ENCODE results near the gene PCGF3. TPM values are rescaled to one million over a fixed set of nuclear protein-coding genes. Genes with fewer than 3 reads are reported as not detected.
"Not testable (repeated sequence)": the region's sequence is repeated elsewhere in the genome, so short reads cannot be mapped to it uniquely, and the experiment has no call there.

PCGF3 gene
- total RNA-seq, 1 donor from 2014 or later, result 24.3 TPM

DNA sequence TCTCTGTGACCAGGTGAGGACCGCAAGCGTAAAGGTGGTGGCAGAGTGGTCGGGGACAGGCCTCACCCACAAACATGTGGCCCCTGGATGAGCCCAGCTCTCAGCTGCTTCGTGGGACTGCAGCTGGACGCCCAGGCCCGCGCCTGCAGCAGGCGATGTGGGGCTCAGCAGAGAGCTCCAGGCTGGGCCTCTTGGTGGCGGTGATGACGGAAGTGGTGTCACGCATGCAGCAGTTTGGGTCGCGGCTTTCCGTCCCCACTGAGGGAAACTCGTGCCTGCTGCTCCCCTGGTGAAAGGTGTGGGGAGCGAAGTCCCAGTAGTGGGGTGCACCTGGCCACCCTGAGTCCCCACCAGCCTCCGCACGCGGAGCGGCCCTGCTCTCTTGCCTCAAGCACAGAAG, 26.9 kb downstream of the PCGF3 start:
- intact Hi-C loops (cut with DNase I), result no loop called here
- DNase-seq (ENCODE audit: low spot score), result no peak

DNA sequence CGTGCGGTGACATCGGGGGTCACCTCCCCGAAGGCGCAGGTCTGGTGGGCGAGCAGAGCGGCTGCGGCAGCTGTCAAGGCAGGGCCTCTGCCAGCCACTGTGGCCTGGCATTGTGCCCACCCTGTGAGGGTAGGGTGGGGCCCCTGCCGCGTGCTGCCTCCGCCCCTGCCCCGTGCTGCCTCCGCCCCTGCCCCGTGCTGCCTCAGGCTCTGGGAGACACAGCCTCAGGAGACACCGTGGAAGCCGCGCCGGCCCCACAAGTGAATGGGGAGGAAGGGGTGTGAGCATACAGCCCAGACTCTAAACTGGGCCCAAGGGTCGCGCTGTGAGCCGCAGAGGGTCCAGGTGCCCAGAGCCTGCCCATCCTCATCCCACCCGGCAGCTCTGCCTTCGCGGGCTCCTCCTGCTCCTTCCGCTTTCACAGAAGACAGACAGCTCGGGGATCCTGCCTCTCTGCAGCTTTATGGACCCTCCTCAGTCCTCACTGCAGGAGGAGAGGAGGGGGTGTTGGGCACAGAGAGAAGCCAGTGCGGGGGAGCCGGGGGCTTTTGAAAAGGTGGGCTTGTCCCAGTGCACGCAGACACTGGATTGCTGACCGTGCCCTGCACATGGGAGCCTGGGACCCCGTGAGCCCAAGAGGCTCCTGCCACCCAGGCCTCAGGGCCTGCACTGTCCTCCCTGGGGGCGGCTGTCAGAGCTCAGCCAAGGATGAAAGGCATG, 27.4 kb downstream of the PCGF3 start:
- DNase-seq (ENCODE audit: low spot score), result no peak
- intact Hi-C loops (cut with DNase I), result no loop called here

DNA sequence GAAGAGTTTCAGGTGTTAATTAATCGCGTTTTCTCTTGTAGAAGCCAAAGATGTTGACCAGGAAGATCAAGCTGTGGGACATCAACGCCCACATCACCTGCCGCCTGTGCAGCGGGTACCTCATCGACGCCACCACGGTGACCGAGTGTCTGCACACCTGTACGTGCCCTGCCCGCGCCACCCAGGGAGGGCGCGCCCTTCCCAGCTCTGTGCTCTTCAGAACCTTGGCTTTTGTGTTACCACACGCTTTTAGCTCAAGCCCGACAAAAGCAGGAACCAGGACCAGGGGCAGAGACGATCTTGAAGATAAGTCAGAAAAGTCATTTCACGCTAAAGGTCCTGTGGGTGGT, 28.0 kb downstream of the PCGF3 start:
- no peak for DNase-seq (ENCODE audit: low spot score)
- intact Hi-C loops (cut with DNase I), result no loop called here

DNA sequence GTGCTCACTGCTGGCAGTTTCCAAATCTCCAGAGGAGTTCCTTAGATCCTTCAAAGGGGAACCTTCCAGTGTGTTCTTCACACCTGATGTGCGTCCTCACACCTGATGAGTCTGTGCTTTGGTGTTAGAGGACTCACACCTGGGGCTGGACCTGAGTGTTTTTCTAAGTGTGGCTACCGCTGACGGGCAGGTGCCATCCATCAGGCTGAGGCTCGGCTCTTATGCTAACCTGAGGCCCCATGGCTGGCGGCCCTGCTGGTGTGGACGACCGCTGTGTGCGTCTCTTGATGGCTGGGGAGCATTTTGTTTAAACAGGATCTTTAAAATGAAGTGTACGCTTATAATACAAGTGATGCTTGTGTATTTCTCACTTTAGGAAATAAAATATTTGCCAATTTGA, 28.4 kb downstream of the PCGF3 start:
- intact Hi-C loops (cut with DNase I), result no loop called here

DNA sequence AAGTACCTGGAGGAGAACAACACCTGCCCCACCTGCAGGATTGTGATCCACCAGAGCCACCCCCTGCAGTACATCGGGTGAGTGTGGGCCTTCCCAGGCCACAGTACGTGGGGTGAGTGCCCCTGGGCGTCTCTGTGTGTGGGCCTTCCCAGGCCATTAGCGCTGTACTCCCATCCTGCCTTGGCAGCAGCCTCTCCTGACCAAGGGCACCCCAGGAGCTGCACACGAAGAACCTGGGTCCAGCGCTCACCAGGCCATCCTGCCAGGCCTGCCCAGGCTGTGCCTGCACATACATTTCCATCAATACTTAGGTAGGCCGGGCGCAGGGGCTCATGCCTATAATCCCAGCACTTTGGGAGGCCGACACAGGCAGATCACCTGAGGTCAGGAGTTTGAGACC, 29.3 kb downstream of the PCGF3 start:
- intact Hi-C loops (cut with DNase I), result no loop called here

More for the DNA sequence above, 28.4 kb downstream of the PCGF3 start:
- no peak for DNase-seq (ENCODE audit: low spot score)

DNA sequence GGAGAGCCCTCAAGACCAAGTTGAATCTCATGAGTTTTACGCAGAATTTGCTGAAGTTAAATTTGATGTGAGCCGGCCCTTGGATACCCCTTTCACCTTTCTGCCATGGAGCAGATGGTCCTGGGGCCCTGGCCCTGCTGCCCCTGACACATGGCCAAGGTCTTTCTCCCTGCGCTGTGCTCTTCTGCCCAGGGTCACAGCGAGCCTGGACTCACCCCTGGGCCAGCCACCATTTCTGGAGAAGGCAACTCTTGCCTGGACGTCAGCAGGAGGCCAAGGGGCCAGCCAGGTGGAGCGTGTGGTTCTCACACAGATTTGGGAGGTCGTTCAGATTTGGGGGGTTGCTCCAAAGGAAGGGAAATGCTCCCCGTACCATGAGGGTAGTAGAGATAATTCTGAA, 30.0 kb downstream of the PCGF3 start:
- intact Hi-C loops (cut with DNase I), result no loop called here

More for the DNA sequence above, 29.3 kb downstream of the PCGF3 start:
- DNase-seq (ENCODE audit: low spot score), result no peak

DNA sequence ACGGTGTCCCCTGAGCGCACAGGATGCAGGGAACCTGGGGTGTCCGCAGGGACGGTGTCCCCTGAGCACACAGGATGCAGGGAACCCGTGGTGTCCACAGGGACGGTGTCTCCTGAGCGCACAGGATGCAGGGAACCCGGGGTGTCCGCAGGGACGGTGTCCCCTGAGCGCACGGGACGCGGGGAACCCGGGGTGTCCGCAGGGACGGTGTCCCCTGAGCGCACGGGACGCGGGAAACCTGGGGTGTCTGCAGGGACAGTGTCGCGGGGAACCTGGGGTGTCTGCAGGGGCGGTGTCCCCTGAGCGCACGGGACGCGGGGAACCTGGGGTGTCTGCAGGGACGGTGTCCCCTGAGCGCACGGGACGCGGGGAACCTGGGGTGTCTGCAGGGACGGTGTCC, 30.9 kb downstream of the PCGF3 start:
- DNase-seq (ENCODE audit: low spot score); intact Hi-C loops (cut with DNase I): not testable (repeated sequence)

More for the DNA sequence above, 30.0 kb downstream of the PCGF3 start:
- no peak for DNase-seq (ENCODE audit: low spot score)

DNA sequence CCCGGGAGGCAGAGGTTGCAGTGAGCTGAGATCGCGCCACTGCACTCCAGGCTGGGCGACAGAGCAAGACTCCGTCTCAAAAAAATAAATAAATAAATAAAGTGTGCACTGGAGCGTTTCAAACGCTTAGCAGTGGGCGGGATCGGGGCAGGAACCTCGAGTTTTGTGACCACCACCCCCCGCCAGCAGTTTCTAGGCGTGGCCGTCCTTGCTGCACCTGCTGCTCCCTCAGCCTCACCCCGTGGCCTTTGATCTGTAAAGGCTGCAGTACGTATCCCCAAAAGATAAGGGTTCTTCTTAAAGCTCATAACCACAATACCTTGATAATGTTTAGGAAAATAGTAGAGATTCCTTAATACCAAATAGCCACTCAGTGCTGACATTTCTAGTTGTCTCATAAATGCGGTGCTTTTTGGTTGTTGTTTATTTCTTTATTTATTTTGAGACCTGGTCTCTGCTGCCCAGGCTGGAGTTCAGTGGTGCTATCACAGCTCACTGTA, 33.2 kb downstream of the PCGF3 start:
- DNase-seq (ENCODE audit: low spot score), result no peak
- intact Hi-C loops (cut with DNase I), result no loop called here

DNA sequence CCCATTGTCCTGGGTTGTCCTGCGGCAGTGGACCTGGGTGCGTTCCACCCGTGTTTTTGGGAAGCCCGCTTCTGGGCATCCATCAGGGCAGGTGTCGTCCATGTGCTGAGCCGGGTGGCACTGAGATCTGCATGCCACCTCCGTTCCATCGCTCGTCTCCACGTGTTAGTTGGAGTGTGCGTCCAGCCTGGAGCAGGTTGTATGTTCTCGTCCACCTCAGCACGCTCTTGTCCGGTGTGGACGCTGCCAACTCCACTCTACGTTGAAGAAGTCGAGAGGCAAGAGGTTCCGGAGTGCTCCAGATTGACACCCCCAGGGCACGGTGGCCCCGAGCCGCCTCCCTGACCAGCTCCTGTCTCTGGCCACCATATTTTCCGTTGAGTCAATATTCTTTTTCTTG, 33.9 kb downstream of the PCGF3 start:
- intact Hi-C loops (cut with DNase I), result no loop called here
- no peak for DNase-seq (ENCODE audit: low spot score)

DNA sequence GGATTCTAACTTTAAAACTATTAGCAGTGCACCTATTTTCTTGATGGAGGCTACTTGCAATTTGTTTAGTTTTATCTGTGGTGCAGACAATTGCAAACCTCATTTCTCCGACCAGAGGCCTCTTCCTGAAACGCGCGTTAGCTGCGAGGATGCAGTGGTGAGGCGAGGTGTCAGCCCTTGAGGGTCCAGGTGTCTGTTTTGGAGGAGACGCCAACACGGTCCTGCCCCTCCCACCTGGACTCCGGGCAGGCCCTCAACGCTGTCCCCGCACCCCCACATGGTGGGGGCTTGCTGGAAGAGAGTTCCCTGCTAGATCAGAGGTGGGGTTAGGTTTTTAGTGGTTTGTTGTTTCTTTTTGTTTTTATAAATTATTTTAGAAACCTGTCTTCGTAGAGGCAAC, 34.4 kb downstream of the PCGF3 start:
- DNase-seq (ENCODE audit: low spot score), result no peak
- intact Hi-C loops (cut with DNase I), result loop anchor here (5.0 kb wide), 1 partner anchor 247 kb away; the partner anchor contains the start of gene IDUA

DNA sequence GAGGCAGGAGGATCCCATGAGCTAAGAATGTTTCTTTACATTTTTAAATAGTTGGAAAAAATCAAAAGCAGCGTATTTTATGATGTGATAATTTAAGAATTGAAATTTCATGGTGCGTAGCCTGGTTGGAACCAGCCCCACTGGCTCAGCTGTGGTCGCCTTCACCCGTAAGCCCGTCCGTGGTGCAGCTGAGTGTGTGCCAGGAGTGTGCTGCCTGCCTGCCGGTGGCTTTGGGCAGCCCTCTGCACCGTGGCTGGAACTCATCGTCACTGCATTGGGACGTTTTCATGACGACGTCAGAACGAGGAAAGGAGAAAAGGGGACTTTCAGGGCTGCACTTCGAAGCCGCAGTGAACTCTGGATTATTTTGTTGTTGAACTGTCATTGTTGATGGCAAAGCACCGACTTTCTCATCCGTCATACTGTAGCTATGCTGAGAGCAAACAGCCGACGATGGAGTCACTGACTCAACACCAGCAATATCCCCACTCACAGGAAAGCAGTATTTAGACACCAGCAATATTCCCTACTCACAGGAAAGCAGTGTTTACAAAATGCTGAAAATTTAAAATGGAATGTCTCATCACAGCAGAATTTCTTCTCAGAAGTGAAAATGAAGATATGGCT, 35.1 kb downstream of the PCGF3 start:
- intact Hi-C loops (cut with DNase I), result loop anchor here (5.0 kb wide), 1 partner anchor 247 kb away; the partner anchor contains the start of gene IDUA

DNA sequence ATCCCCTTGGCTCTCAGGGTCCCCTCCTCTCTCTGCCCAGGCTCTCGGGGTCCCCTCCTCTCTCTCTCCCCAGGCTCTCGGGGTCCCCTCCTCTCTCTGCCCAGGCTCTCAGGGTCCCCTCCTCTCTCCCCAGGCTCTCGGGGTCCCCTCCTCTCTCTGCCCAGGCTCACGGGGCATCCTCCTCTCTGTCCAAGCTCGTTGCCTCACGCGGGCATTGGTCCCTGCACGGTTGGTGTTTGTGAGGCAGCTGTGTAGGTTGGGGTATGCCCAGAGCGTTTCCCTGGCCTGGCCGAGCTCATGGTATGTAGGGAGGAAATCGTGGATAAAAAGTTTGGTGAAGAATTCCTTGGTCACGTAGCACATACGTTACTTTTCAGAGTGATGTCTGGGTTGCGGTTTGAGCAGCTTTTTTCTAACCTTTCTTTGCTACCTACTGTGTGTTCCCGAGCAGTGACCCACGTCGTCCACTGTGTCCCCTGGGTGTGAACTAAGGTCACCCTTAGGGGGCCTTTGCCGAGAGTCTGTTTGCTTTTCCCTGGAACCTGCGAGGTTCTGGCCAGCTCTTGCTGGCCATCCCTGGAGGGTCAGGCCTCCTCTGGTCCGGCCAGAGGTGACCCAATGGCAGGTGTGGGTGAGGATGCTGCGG, 36.6 kb downstream of the PCGF3 start:
- intact Hi-C loops (cut with DNase I), result loop anchor here (5.0 kb wide), 1 partner anchor 245 kb away; the partner anchor contains the start of gene IDUA
- DNase-seq (ENCODE audit: low spot score), result no peak

More for the DNA sequence above, 35.1 kb downstream of the PCGF3 start:
- no peak for DNase-seq (ENCODE audit: low spot score)

DNA sequence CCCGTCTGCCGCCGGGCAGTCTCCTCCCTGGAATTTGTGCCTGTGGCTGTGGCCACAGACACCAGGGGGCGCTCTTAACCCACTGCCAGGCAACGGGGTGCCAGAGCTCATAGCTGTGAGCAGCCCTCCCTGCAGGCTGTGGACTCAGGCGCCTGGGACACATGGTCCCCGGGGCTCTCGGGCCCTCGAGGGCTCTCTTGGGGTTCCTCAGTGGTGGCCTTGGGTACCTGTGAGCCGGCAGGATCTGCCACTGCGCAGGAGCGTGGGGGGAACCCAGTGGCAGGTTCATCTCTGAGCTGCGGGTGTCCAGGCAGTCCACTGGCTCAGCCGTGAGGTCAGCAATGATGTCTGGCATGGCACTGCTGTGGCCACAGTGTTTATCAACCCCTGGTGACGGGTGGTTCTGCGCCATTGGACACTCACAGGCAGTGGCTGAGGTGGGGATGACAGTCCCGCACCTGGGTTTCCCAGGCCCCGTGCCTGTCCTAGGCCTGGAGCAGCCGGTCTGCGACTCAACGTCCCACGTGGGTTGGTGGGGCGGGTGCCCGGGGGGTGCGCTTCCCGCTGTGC, 37.2 kb downstream of the PCGF3 start:
- intact Hi-C loops (cut with DNase I), result loop anchor here (5.0 kb wide), 1 partner anchor 244 kb away; the partner anchor contains the start of gene IDUA
- DNase-seq (ENCODE audit: low spot score), result peak; percentile 83

DNA sequence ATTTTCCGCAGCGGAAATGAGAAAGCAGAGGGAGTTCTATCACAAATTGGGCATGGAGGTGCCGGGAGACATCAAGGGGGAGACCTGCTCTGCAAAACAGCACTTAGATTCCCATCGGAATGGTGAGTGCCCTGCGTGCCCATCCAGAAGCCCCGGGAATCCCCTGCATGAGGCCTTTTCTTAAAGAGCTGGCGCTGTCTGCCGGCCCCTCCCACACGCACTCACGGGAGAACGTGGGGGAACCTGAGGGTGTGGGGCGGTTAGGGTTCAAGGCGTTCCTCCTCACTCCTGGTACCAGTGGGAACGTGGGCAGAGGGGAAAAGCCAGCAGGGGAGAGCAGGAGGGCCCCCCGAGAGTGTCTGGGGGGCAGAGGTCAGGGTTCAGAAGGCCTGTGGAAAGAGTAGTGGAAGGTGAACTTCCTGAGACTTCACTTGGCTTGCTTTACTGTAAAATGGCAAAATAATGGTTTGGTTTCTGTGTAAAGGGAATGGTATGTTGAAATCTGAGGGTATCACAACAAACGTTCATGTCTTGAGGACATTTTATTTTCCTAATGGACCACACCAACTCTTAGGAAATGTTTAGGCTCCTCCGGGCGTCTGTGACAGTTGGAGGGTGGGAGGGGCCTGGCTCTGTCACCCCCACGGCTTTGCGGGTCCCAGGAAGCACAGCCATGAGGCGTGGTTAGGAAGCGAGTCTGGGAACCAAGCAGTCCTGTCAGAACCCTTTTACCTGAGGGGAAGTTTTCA, 38.0 kb downstream of the PCGF3 start:
- intact Hi-C loops (cut with DNase I), result loop anchor here (5.0 kb wide), 1 partner anchor 244 kb away; the partner anchor contains the start of gene IDUA

DNA sequence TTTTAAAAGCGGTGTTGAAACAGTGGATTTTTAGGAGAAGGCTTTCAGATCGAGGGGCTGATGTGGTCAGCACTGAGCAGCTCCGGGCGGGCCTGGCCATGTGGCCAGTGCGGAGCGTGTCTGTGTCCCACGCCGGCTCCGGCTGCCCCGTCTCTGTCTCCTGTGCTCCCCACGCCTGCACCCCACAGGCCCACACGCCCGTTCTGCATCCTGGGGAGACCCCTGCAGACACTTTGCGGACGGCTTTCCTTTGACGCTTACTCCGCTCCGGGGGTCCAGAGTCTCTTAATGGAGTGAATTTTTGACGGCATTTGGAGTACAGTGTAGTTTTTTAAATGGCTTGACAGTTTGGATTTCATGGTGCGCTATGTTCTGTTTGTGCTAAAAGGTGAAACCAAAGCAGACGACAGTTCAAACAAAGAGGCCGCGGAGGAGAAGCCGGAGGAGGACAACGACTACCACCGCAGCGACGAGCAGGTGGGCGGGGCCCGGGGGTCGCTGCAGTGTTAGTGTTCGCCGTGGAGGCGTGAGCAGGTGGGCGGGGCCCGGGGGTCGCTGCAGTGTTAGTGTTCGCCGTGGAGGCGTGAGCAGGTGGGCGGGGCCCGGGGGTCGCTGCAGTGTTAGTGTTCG, 38.7 kb downstream of the PCGF3 start:
- intact Hi-C loops (cut with DNase I), result loop anchor here (5.0 kb wide), 1 partner anchor 243 kb away; the partner anchor contains the start of gene IDUA

More for the DNA sequence above, 38.0 kb downstream of the PCGF3 start:
- DNase-seq (ENCODE audit: low spot score), result no peak

DNA sequence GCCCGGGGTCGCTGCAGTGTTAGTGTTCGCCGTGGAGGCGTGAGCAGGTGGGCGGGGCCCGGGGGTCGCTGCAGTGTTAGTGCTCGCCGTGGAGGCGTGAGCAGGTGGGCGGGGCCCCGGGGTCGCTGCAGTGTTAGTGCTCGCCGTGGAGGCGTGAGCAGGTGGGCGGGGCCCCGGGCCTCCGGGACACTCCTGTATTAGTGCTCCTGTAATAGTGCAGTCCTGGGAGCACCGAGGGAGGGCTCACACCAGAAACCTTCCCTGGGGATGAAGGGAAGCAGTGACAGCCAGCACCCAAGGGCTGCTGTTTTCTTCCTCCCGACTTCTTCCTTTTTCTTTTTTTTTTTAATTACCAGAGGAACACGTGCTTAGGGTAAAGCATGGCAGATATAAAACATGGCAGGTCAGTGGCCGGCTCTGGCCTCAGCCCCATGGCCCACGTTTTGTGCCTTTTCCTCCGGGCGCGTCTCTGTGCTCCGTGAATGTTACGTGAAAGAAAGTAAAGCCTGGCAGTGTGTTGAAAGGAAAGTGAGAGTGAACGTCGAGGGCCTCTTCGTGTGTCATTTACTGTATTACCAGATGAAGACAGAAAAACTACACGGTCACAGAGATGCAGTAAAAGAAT, 42.0 kb downstream of the PCGF3 start:
- DNase-seq (ENCODE audit: low spot score), result no peak
- intact Hi-C loops (cut with DNase I), result no loop called here

More for the DNA sequence above, 38.7 kb downstream of the PCGF3 start:
- no peak for DNase-seq (ENCODE audit: low spot score)

DNA sequence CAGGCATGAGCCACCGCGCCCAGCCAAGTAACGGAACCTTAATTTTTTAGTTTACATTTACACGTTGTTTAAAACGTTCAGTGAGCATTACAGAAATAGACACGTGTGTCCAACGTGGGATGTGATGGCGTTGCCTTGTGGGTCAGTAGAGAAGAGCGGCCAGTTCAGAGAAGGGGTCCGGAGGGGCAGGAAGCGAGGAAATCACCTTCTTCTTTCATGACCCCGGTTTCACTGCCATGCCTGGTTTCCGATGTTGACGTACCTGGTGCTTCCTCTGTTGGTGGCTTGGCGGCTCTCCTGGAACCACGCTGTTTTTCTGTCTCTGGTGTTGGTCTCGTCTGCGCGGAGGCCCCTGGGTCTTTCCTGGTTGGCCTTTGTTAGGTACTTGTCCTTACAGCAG, 42.8 kb downstream of the PCGF3 start:
- DNase-seq (ENCODE audit: low spot score), result no peak
- intact Hi-C loops (cut with DNase I), result no loop called here

Measured in cardiac septum (tissue), 1 donor.